HG03097 (cell line): ENCODE results near the gene VANGL2.

Source experiments
- ATAC-seq: cut with Tn5 transposase; IDR thresholded peaks from one replicate; pipeline ENCODE4 v1.9.1; 2021; ENCODE audit not compliant: unreplicated experiment, low FRiP score

Gene VANGL2

GRCh38 chr1:160400223-160400645 is at the start of gene VANGL2:
VANGL2 (plus strand) TSS chr1:160400564; CDS start chr1:160415838, 15,274 bp downstream.
- no peak for ATAC-seq

- ATAC-seq: no peak
These were observed 48.7 kb upstream of the VANGL2 start for GRCh38 chr1:160351629-160352028.

GRCh38 chr1:160352555-160352954 is 47.8 kb upstream of the VANGL2 start:
- ATAC-seq: no peak

GRCh38 chr1:160353223-160353622 is 47.1 kb upstream of the VANGL2 start:
- ATAC-seq: no peak

- no peak for ATAC-seq
These were observed 45.9 kb upstream of the VANGL2 start for GRCh38 chr1:160354388-160354985.

- ATAC-seq: no peak
These were observed 42.9 kb upstream of the VANGL2 start for GRCh38 chr1:160357286-160358002.

GRCh38 chr1:160358073-160358472 is 42.3 kb upstream of the VANGL2 start:
- ATAC-seq: no peak

- ATAC-seq: no peak
These were observed 40.7 kb upstream of the VANGL2 start for GRCh38 chr1:160359559-160360226.

- ATAC-seq: no peak
These were observed 40.1 kb upstream of the VANGL2 start for GRCh38 chr1:160360227-160360695.

GRCh38 chr1:160361199-160361598 is 39.2 kb upstream of the VANGL2 start:
- ATAC-seq: no peak

GRCh38 chr1:160361814-160362167 is 38.6 kb upstream of the VANGL2 start:
- no peak for ATAC-seq

- no peak for ATAC-seq
These were observed 38.0 kb upstream of the VANGL2 start for GRCh38 chr1:160362168-160362957.

- ATAC-seq: no peak
These were observed 37.4 kb upstream of the VANGL2 start for GRCh38 chr1:160363010-160363409.

GRCh38 chr1:160363951-160364735 is 36.2 kb upstream of the VANGL2 start:
- no peak for ATAC-seq

- ATAC-seq: no peak
These were observed 35.0 kb upstream of the VANGL2 start for GRCh38 chr1:160365325-160365724.

- no peak for ATAC-seq
These were observed 33.4 kb upstream of the VANGL2 start, which contains the start of gene NHLH1 for GRCh38 chr1:160366731-160367515. NHLH1 (plus strand) TSS chr1:160367071; CDS start chr1:160370732, 3,661 bp downstream.

GRCh38 chr1:160367516-160367900 is 32.9 kb upstream of the VANGL2 start:
- no peak for ATAC-seq

- ATAC-seq: no peak
These were observed 32.1 kb upstream of the VANGL2 start for GRCh38 chr1:160367934-160368923.
